MM.1S (cell line): ENCODE measurements around the gene FAM234A.

Experiments used
- DNase-seq: peaks from one replicate; pipeline ENCODE4 v3.0.0-alpha.2; 2015
- H2AFZ ChIP-seq: fragments of 300-600 bp; sonication (generic); 2 replicates; pipeline ENCODE4 v1.6.0; 2016; ENCODE audit warnings: antibody characterized with exemption, low read length
- H3F3A ChIP-seq: fragments of 300-600 bp; sonication (generic); 2 replicates; pipeline ENCODE4 v1.6.1; 2016; ENCODE audit warnings: mild to moderate bottlenecking, antibody characterized with exemption, low read length, moderate library complexity, mixed read lengths; ENCODE audit not compliant: insufficient read depth
- H3K27ac ChIP-seq: fragments of 300-600 bp; sonication (generic); 2 replicates; pipeline ENCODE4 v1.5.1; 2016; ENCODE audit warnings: mild to moderate bottlenecking, low read length
- H3K27me3 ChIP-seq: fragments of 300-600 bp; sonication (generic); replicated peaks from 2 replicates; pipeline ENCODE4 v1.6.0; 2016; ENCODE audit warnings: low read length; ENCODE audit not compliant: insufficient read depth
- H3K36me3 ChIP-seq: fragments of 300-600 bp; sonication (generic); replicated peaks from 2 replicates; pipeline ENCODE4 v1.6.1; 2016; ENCODE audit warnings: mild to moderate bottlenecking, low read length, mixed read lengths; ENCODE audit not compliant: insufficient read depth
- H3K4me1 ChIP-seq: fragments of 300-600 bp; sonication (generic); 2 replicates; pipeline ENCODE4 v1.6.1; 2016; ENCODE audit warnings: low read length, mixed read lengths
- H3K4me2 ChIP-seq: fragments of 300-600 bp; sonication (generic); 2 replicates; pipeline ENCODE4 v1.6.0; 2016; ENCODE audit warnings: low read depth, low read length
- H3K4me3 ChIP-seq: fragments of 300-600 bp; sonication (generic); 2 replicates; pipeline ENCODE4 v1.5.1; 2016; ENCODE audit warnings: low read length, mixed read lengths
- H3K79me2 ChIP-seq: fragments of 300-600 bp; sonication (generic); 2 replicates; pipeline ENCODE4 v1.6.1; 2016; ENCODE audit warnings: mixed run types, low read length, mixed read lengths
- H3K9ac ChIP-seq: fragments of 300-600 bp; sonication (generic); 2 replicates; pipeline ENCODE4 v1.6.1; 2016; ENCODE audit warnings: low read length, mixed read lengths
- H3K9me2 ChIP-seq: fragments of 300-600 bp; sonication (generic); replicated peaks from 2 replicates; pipeline ENCODE4 v1.6.1; 2016; ENCODE audit warnings: mild to moderate bottlenecking, low read length, mixed read lengths; ENCODE audit not compliant: insufficient read depth
- H3K9me3 ChIP-seq: fragments of 300-600 bp; sonication (generic); replicated peaks from 2 replicates; pipeline ENCODE4 v1.6.1; 2016; ENCODE audit warnings: mild to moderate bottlenecking, low read length, mixed read lengths; ENCODE audit not compliant: insufficient read depth
- H4K20me1 ChIP-seq: fragments of 300-600 bp; sonication (generic); 2 replicates; pipeline ENCODE4 v1.6.1; 2016; ENCODE audit warnings: mild to moderate bottlenecking, low read length, moderate library complexity, mixed read lengths; ENCODE audit not compliant: insufficient read depth
- EZH2 ChIP-seq: fragments of 300-600 bp; sonication (generic); optimal IDR thresholded peaks from 2 replicates; pipeline ENCODE3; 2017; ENCODE audit warnings: low read depth, mild to moderate bottlenecking, antibody characterized with exemption, low read length, mixed read lengths
- EZH2phosphoT487 ChIP-seq: fragments of 300-600 bp; sonication (generic); IDR thresholded peaks from 2 replicates; pipeline ENCODE4 v1.6.1; 2018; ENCODE audit warnings: antibody characterized with exemption, low read length
- TF ChIP-seq, protein P1 (sequence below): fragments of 300-600 bp; sonication (generic); IDR thresholded peaks from 2 replicates; pipeline ENCODE4 v1.5.1; 2016; ENCODE audit warnings: antibody characterized with exemption, low read length, mixed read lengths

FAM234A gene

DNA sequence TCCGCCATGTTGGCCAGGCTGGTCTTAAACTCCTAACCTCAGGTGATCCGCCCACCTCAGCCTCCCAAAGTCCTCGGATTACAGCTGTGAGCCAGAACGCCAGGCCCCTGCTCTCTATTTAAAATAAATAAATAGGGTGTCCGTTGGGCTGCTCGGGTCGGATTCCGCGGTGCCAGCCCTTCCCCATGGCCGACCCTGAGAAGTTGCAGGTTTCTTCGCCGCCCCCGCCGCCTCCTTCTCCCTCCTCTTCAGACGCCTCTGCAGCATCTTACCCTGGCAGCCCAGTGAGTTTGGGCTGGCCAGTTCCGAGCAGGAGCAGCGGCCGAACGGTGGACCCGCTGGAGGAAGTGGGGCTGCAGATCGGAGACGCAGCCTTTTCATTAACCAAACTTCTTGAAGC, 3.7 kb upstream of the FAM234A start:
- H3F3A ChIP-seq: peaks cover 14% of the 10 kb centered on the region
- H3K4me1 ChIP-seq: peaks cover 5% of the 10 kb centered on the region; the same call in 1 of the 2 replicates
- H3K9ac ChIP-seq: no peak overlapping the region
- peaks cover 34% of the 10 kb centered on the region for H3K79me2 ChIP-seq
- TF ChIP-seq EZH2 (no peak), EZH2phosphoT487 (no peak)
- TF ChIP-seq, protein P1, sequence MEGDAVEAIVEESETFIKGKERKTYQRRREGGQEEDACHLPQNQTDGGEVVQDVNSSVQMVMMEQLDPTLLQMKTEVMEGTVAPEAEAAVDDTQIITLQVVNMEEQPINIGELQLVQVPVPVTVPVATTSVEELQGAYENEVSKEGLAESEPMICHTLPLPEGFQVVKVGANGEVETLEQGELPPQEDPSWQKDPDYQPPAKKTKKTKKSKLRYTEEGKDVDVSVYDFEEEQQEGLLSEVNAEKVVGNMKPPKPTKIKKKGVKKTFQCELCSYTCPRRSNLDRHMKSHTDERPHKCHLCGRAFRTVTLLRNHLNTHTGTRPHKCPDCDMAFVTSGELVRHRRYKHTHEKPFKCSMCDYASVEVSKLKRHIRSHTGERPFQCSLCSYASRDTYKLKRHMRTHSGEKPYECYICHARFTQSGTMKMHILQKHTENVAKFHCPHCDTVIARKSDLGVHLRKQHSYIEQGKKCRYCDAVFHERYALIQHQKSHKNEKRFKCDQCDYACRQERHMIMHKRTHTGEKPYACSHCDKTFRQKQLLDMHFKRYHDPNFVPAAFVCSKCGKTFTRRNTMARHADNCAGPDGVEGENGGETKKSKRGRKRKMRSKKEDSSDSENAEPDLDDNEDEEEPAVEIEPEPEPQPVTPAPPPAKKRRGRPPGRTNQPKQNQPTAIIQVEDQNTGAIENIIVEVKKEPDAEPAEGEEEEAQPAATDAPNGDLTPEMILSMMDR: no peak
- H3K9me2 ChIP-seq: no peaks in the 10 kb centered on the region
- DNase-seq: no peak
- H4K20me1 ChIP-seq: peaks cover 16% of the 10 kb centered on the region
- no peak overlapping the region for H3K27ac ChIP-seq
- peaks cover 5% of the 10 kb centered on the region; the same call in 1 of the 2 replicates for H3K36me3 ChIP-seq
- H2AFZ ChIP-seq: no peak overlapping the region
- H3K9me3 ChIP-seq: no peaks in the 10 kb centered on the region
- H3K4me2 ChIP-seq: no peak overlapping the region
- H3K4me3 ChIP-seq: no peak overlapping the region
- no peaks in the 10 kb centered on the region for H3K27me3 ChIP-seq

DNA sequence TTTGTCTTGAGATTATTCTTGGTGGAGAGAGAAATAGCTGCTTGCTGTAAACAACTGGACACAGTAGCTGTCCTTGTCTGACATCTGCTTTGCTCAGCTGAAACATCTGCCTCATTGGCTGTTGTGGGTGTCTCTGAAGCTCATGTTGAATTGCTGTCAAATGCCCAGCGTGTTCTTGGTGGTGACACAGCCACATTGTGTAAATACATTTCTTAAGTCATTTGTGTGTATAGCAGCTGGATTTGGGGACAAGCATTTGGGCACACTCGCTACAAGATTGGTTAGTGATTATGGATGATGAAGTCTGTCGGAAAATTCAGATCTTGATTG, 5.3 kb downstream of the FAM234A start:
- Histone ChIP-seq H3K27ac (no peak overlapping the region), H3K9ac (no peak overlapping the region)

DNA sequence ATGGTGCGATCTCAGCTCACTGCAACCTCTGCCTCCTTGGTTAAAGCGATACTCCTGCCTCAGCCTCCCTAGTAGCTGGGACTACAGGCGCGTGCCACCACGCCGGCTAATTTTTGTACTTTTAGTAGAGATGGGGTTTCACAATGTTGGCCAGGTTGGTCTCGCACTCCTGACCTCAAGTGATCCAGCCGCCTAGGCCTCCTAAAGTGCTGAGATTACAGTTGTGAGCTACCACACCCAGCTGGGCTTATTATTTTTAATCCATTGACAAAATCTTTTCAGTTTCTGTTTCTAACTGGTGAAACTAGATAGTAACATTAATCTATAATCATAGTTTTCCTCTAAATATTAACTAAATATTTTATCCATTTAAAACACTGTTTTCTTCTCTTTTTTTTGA, 5.9 kb downstream of the FAM234A start:
- no peaks in the 10 kb centered on the region for H3K36me3 ChIP-seq
- TF ChIP-seq EZH2phosphoT487: no peak
- no peak for TF ChIP-seq EZH2
- TF ChIP-seq, protein P1: no peak
- 0 out of 2 replicates have a peak, but pooled peaks cover 4% of the 10 kb centered on the region for H3K4me1 ChIP-seq
- no peaks in the 10 kb centered on the region; the same call in 1 of the 2 replicates for H3K79me2 ChIP-seq
- DNase-seq: no peak
- H3K27ac ChIP-seq: no peak overlapping the region
- no peak overlapping the region for H3K4me3 ChIP-seq
- H3K9me2 ChIP-seq: no peaks in the 10 kb centered on the region
- H3K9me3 ChIP-seq: no peaks in the 10 kb centered on the region
- H4K20me1 ChIP-seq: no peaks in the 10 kb centered on the region
- no peak overlapping the region for H3K4me2 ChIP-seq
- peaks cover 2% of the 10 kb centered on the region for H3F3A ChIP-seq
- H3K27me3 ChIP-seq: no peaks in the 10 kb centered on the region
- no peak overlapping the region for H3K9ac ChIP-seq
- no peak overlapping the region for H2AFZ ChIP-seq

More for the DNA sequence above, 5.3 kb downstream of the FAM234A start:
- Histone ChIP-seq H3K9me3 (no peaks in the 10 kb centered on the region), H3K79me2 (no peaks in the 10 kb centered on the region; the same call in 1 of the 2 replicates), H3K4me2 (no peak overlapping the region), H4K20me1 (no peaks in the 10 kb centered on the region), H3K9me2 (no peaks in the 10 kb centered on the region), H3K27me3 (no peaks in the 10 kb centered on the region), H3K4me1 (0 out of 2 replicates have a peak, but pooled peaks cover 4% of the 10 kb centered on the region), H3K4me3 (no peak overlapping the region), H3K36me3 (no peaks in the 10 kb centered on the region), H3F3A (peaks cover 9% of the 10 kb centered on the region), H2AFZ (no peak overlapping the region)
- no peak for DNase-seq
- TF ChIP-seq, protein P1: no peak
- TF ChIP-seq EZH2: no peak
- TF ChIP-seq EZH2phosphoT487: no peak
